NCI-H69 (cell line): ENCODE results near the gene ACOX2.

Experiments used
- DNase-seq: peaks from one replicate; lab custom pipeline; 2025; lab: John Stamatoyannopoulos, UW

The ACOX2 gene

DNA sequence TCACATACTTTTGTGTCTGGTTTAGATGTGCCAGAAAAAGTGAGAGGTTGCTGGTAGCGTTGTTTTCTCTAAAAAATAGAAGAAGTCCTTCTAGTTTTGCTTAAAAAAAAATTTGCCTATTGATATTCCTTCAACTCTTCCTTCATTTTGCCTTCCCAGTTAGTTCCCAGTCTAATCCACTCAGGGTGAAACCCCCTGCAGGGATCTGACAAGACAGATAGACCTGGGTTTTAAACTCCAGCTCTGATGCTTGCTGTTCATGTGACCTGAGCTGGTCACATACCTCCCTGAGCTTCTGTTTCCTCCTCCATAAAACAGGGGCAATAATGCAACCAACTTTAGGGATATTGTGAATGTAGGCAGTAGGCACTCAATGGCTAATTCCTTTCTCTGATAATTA lies 63.7 kb downstream of the ACOX2 start:
- DNase-seq, result peak; percentile 5

- DNase-seq, result peak; percentile 96
These were observed 65.7 kb downstream of the ACOX2 start for GRCh38 chr3:58471025-58471887.

- DNase-seq, result no peak
These were observed 66.5 kb downstream of the ACOX2 start for GRCh38 chr3:58470363-58471024.

GRCh38 chr3:58469096-58469495 lies 67.9 kb downstream of the ACOX2 start:
- DNase-seq, result peak; percentile 48

GRCh38 chr3:58466899-58467563 lies 70.0 kb downstream of the ACOX2 start:
- no peak for DNase-seq

GRCh38 chr3:58464866-58465265 lies 72.1 kb downstream of the ACOX2 start:
- peak; percentile 12 for DNase-seq

DNA sequence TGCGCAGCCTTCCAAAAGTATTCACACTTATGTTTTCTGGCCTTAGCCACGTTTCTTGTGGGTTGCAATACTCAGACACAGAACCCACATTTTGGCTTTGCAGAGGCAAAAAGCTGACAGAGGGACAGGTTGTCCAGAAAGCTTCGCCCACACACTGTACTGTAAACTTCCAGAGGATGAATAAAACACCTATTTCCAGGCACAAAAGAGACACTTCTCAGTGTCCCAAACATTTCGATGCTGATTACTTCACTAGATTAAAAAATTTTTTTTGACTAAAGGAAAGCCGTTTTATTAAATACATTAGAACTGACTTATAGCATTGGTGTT lies 73.1 kb downstream of the ACOX2 start:
- no peak for DNase-seq

- DNase-seq, result peak; percentile 78
These were observed 73.6 kb downstream of the ACOX2 start for GRCh38 chr3:58463181-58463941.

DNA sequence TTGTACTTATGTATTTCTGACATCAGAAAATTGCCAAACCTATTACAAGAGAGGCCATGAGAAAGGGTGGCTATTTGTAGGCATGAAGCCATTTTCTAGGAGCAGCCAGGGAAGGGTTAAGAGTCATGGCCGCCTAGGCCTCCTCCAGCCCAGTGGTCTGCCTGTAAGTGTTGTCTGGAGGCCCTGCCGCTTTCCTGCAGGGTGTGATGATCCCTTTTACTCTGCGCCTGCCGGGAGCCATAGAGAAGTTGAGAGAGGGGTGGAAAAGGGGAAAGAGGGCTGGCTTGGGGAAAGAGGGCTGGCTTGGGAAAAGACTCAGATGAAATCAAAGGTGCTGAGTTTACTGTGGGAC lies 74.2 kb downstream of the ACOX2 start:
- no peak for DNase-seq

DNA sequence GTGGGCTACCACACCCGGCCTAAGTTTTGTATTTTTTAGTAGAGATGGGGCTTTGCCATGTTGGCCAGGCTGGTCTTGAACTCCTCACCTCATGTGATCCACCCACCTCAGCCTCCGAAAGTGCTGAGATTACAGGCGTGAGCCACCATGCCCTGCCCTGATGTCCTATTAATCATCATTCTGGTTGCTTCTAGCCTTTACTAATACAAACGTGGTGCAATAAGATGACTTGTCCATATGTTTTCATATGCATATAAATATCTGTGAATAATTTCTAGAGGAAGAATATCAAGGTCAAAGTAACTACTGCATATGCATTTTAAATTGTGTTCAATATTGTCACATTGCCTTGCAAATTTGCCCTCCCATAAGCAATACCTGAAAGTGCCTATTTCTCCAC lies 77.8 kb downstream of the ACOX2 start:
- no peak for DNase-seq
